Measurements from ENCODE around the gene PRICKLE3.

GRCh38 chrX:49230500-49231232, 44.5 kb upstream of the PRICKLE3 start:
- TF ChIP-seq CTCF (IDR thresholded peaks at IDR 0.05) (no peak), POLR2A (IDR thresholded peaks at IDR 0.05) (no peak)
